ENCODE data around the gene XPR1. TPM values are rescaled to one million over a fixed set of nuclear protein-coding genes. Genes with fewer than 3 reads are reported as not detected.

The XPR1 gene
- total RNA-seq, result 10 to 100 TPM; 16.3 to 19.1 TPM
- 1 to 10 TPM; 2.8 to 4.6 (median 4.0) TPM for polyA plus RNA-seq
- total RNA-seq, result 32.5 to 62.5 (median 47.1) reads per million in 6 experiments

DNA sequence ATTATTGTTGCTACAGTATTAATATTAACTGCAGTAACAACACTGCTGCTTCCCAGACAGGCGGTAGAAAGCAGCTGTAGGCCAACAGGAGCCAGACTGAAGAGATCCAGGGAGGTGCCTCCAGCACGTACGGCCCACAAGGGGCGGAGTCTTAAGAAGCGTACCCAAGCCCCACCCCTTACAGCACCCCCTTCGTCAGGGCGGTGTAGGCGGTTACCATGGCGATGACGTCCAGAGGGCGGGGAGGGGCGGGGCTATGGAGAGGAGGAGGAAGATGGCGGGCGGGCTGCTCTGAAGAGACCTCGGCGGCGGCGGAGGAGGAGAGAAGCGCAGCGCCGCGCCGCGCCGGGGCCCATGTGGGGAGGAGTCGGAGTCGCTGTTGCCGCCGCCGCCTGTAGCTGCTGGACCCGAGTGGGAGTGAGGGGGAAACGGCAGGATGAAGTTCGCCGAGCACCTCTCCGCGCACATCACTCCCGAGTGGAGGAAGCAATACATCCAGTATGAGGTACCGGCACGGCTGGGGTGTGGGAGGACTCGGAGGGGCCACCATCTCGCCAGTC, at the start of gene XPR1:
TSS of gene XPR1 (plus strand) at position 257 of the 560 bp plus-strand sequence. CDS start at position 437, 180 bp downstream.
- DNase-seq, result peak; percentile 88 to 99 (median 96)
- Mint-ChIP-seq H3K36me3 (no peaks in the 10 kb centered on the region), H3K27ac (peak within 1 kb of the TSS in 6 of 10 donors; percentile 19 to 96 (median 92)), H3K27me3 (peaks cover 0 to 5% (median 3%) of the 10 kb centered on the region in 5 donors), H3K4me3 (peak within 1 kb of the TSS in 2 of 10 donors; percentile 48 to 83), H3K4me1 (peaks cover 7 to 18% (median 12%) of the 10 kb centered on the region in 4 donors), H3K9me3 (no peaks in the 10 kb centered on the region)
- peak; percentile 92 to 96 for ATAC-seq
- POLR2A ChIA-PET, result interaction anchor here (0.6 to 2.6 kb wide), 4 partner anchors 127 to 402 kb away, joined by 3 to 12 read pairs (median 4); partner anchors contain the start of genes ACBD6 and MR1

GRCh38 chr1:180584869-180585268, 47.0 kb upstream of the XPR1 start:
- Mint-ChIP-seq H3K27ac (no peak overlapping the region), H3K4me3 (no peak overlapping the region), H3K4me1 (peaks cover 0 to 1% (median 0%) of the 10 kb centered on the region in 4 donors), H3K36me3 (peaks cover 0 to 11% (median 2%) of the 10 kb centered on the region in 3 donors), H3K9me3 (peaks cover 0 to 30% (median 7%) of the 10 kb centered on the region in 9 donors), H3K27me3 (peaks cover 0 to 9% (median 4%) of the 10 kb centered on the region in 5 donors)
- ATAC-seq (no peak), DNase-seq (no peak)
- POLR2A ChIA-PET, result no interaction called here

- H3K27ac Mint-ChIP-seq, result no peak overlapping the region
- peaks cover 0 to 11% (median 2%) of the 10 kb centered on the region in 3 donors for H3K36me3 Mint-ChIP-seq
- H3K27me3 Mint-ChIP-seq, result peaks cover 0 to 12% (median 4%) of the 10 kb centered on the region in 5 donors
- H3K9me3 Mint-ChIP-seq, result peaks cover 0 to 30% (median 7%) of the 10 kb centered on the region in 9 donors
- ATAC-seq (no peak), DNase-seq (no peak)
- H3K4me1 Mint-ChIP-seq, result peaks cover 0 to 1% (median 0%) of the 10 kb centered on the region in 4 donors
- POLR2A ChIA-PET, result no interaction called here
- no peak overlapping the region for H3K4me3 Mint-ChIP-seq
Observed at GRCh38 chr1:180585994-180586359, 45.8 kb upstream of the XPR1 start.

DNA sequence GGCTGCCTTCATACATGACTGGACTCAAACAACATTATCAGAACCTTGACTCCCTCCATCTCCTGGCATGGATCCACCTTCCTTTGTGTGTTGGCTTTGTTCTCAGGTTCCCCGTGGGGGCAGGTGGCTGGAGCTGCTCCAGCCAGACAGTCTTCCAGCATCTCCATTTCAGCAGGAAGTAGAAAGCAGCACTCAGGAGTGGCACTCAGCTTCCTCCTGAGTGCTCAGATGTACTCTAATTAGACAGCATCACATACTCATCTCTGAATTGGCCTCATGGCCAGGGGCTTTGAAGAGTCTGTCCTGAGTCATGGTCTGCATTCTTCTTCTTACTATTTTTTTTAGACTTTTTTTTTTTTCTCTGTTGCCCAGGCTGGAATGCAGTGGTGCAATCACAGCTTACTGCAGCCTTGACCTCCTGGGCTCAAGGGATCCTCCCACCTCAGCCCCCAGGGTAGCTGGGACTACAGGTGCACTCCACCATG, 45.1 kb upstream of the XPR1 start:
- DNase-seq, result no peak
- peaks cover 0 to 30% (median 7%) of the 10 kb centered on the region in 9 donors for H3K9me3 Mint-ChIP-seq

DNA sequence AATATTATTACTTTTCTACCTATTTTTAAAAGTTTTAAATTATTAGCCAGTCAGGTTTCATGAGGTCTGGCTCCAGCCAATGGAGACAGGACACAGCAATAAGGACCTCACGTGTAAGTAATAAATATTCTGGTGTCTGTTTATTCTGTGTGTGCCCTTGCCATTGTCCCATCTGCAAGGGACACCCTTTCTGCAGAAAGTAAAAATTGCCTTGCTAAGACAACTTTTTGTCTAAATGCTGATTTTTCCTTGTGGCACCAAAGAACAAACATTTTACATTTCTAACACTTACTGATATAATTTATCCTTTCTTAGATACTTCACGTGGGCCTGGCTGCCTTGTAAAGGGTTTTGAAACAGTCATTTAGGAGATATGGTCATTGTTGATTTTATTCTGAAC, 43.7 kb upstream of the XPR1 start:
- H3K9me3 Mint-ChIP-seq, result peaks cover 0 to 30% (median 7%) of the 10 kb centered on the region in 9 donors
- H3K27ac Mint-ChIP-seq, result no peak overlapping the region
- H3K4me3 Mint-ChIP-seq, result no peak overlapping the region
- H3K4me1 Mint-ChIP-seq, result peaks cover 0 to 1% (median 0%) of the 10 kb centered on the region in 4 donors
- H3K27me3 Mint-ChIP-seq, result peaks cover 0 to 13% (median 4%) of the 10 kb centered on the region in 5 donors
- no peak for DNase-seq
- peaks cover 0 to 11% (median 2%) of the 10 kb centered on the region in 3 donors for H3K36me3 Mint-ChIP-seq
- POLR2A ChIA-PET, result no interaction called here
- no peak for ATAC-seq

More for the DNA sequence above, 45.1 kb upstream of the XPR1 start:
- H3K27ac Mint-ChIP-seq, result no peak overlapping the region
- peaks cover 0 to 11% (median 2%) of the 10 kb centered on the region in 3 donors for H3K36me3 Mint-ChIP-seq
- H3K4me3 Mint-ChIP-seq, result no peak overlapping the region
- peaks cover 0 to 12% (median 4%) of the 10 kb centered on the region in 5 donors for H3K27me3 Mint-ChIP-seq
- peaks cover 0 to 1% (median 0%) of the 10 kb centered on the region in 4 donors for H3K4me1 Mint-ChIP-seq
- no peak for ATAC-seq
- POLR2A ChIA-PET, result no interaction called here

GRCh38 chr1:180590889-180591288, 40.9 kb upstream of the XPR1 start:
- H3K4me1 Mint-ChIP-seq, result no peaks in the 10 kb centered on the region
- POLR2A ChIA-PET, result no interaction called here
- ATAC-seq (no peak), DNase-seq (no peak)
- peaks cover 0 to 11% (median 2%) of the 10 kb centered on the region in 3 donors for H3K36me3 Mint-ChIP-seq
- no peak overlapping the region for H3K4me3 Mint-ChIP-seq
- H3K27me3 Mint-ChIP-seq, result peaks cover 0 to 12% (median 4%) of the 10 kb centered on the region in 5 donors
- peaks cover 0 to 30% (median 7%) of the 10 kb centered on the region in 9 donors for H3K9me3 Mint-ChIP-seq
- no peak overlapping the region for H3K27ac Mint-ChIP-seq

DNA sequence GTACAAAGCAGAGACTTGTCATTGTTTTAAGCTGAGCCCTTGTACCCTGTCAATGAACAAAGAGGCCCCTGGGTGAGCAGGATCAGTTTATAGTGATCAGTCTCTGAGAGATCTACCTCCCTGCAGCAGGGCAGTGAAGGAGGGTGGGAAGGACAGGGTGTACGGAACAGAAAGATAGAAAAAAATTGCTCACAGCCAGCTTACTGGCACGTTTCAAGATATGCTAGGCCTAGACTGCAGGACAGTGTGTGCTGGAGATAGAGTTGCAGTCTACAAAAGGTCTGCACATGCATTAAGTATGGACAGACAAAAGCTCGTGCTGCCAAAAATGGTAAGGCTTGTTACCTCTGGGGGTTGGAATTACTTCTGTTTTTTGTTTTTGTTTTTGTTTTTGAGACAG, 38.4 kb upstream of the XPR1 start:
- Mint-ChIP-seq H3K4me1 (no peaks in the 10 kb centered on the region), H3K27me3 (peaks cover 0 to 9% (median 6%) of the 10 kb centered on the region in 5 donors), H3K27ac (no peak overlapping the region), H3K4me3 (no peak overlapping the region), H3K9me3 (peaks cover 0 to 13% (median under 1%) of the 10 kb centered on the region in 9 donors), H3K36me3 (peaks cover 0 to under 1% (median under 1%) of the 10 kb centered on the region in 3 donors)
- no peak for DNase-seq
- POLR2A ChIA-PET, result no interaction called here
- no peak for ATAC-seq

DNA sequence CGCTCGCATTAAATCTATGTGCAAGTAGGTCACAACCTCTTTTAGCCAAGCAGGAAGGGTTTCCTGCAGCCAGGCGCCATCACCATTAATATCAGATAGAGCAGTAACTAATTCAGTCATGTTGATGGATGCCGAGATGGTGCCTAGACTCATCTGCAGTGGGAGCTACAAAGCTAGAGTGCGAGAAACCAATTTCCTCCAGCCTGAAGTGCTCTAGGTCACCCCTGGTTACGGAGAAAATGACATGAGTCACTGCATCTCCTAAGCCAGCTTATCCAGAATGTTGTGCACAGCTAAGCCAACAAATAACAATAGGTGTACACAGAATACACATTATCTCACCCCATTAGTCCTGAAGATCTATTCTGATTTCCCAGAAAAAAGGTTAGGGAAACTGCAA, 37.1 kb upstream of the XPR1 start:
- peaks cover 0 to 9% (median 6%) of the 10 kb centered on the region in 5 donors for H3K27me3 Mint-ChIP-seq
- POLR2A ChIA-PET, result no interaction called here
- no peak for ATAC-seq

DNA sequence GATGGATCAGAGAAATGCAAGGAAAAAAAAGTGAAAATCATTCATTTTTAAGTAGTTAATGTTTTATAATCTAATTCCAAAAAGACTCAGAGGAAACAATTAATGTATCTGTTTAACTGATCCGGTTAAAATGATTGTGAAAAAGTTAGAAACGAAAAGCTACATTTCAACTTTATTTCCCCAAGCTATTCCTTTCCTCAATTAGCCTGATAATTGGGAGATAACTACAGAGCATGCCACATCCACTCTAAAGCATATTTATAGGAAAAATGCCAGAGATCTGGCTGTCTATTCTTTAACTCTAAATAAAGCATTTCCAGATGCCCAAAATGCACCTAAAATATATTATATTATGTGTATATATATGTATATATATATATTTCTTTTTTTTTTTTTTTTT, 35.9 kb upstream of the XPR1 start:
- no peaks in the 10 kb centered on the region for H3K36me3 Mint-ChIP-seq
- no peak overlapping the region for H3K4me3 Mint-ChIP-seq
- no peak overlapping the region for H3K27ac Mint-ChIP-seq
- H3K27me3 Mint-ChIP-seq, result peaks cover 0 to 7% (median 3%) of the 10 kb centered on the region in 5 donors
- ATAC-seq (no peak), DNase-seq (no peak)
- no peaks in the 10 kb centered on the region for H3K9me3 Mint-ChIP-seq
- no peaks in the 10 kb centered on the region for H3K4me1 Mint-ChIP-seq
- POLR2A ChIA-PET, result no interaction called here

More for the DNA sequence above, 37.1 kb upstream of the XPR1 start:
- no peak for DNase-seq
- Mint-ChIP-seq H3K4me3 (no peak overlapping the region), H3K4me1 (no peaks in the 10 kb centered on the region), H3K36me3 (no peaks in the 10 kb centered on the region), H3K9me3 (peaks cover 0 to 2% (median 0%) of the 10 kb centered on the region in 9 donors), H3K27ac (no peak overlapping the region)

GRCh38 chr1:180597520-180597919, 34.3 kb upstream of the XPR1 start:
- Mint-ChIP-seq H3K36me3 (no peaks in the 10 kb centered on the region), H3K4me1 (no peaks in the 10 kb centered on the region), H3K4me3 (no peak overlapping the region), H3K27ac (no peak overlapping the region), H3K9me3 (no peaks in the 10 kb centered on the region), H3K27me3 (peaks cover 0 to 7% (median 3%) of the 10 kb centered on the region in 5 donors)
- ATAC-seq (no peak), DNase-seq (no peak)
- POLR2A ChIA-PET, result no interaction called here

- Mint-ChIP-seq H3K27ac (no peak overlapping the region), H3K27me3 (peaks cover 0 to 7% (median 3%) of the 10 kb centered on the region in 5 donors), H3K9me3 (no peaks in the 10 kb centered on the region), H3K4me3 (no peak overlapping the region), H3K36me3 (no peaks in the 10 kb centered on the region), H3K4me1 (no peaks in the 10 kb centered on the region)
- POLR2A ChIA-PET, result no interaction called here
- ATAC-seq (no peak), DNase-seq (no peak)
Observed at GRCh38 chr1:180598333-180598974, 33.4 kb upstream of the XPR1 start.

- Mint-ChIP-seq H3K27me3 (peaks cover 0 to 8% (median 2%) of the 10 kb centered on the region in 5 donors), H3K27ac (no peak overlapping the region), H3K36me3 (no peaks in the 10 kb centered on the region), H3K9me3 (no peaks in the 10 kb centered on the region), H3K4me1 (no peaks in the 10 kb centered on the region), H3K4me3 (no peak overlapping the region)
- ATAC-seq (no peak), DNase-seq (no peak)
- POLR2A ChIA-PET, result no interaction called here
Observed at GRCh38 chr1:180600343-180600742, 31.5 kb upstream of the XPR1 start.

GRCh38 chr1:180601512-180601911, 30.3 kb upstream of the XPR1 start:
- no peaks in the 10 kb centered on the region for H3K4me1 Mint-ChIP-seq
- POLR2A ChIA-PET, result no interaction called here
- H3K27ac Mint-ChIP-seq, result no peak overlapping the region
- no peak for ATAC-seq
- H3K9me3 Mint-ChIP-seq, result no peaks in the 10 kb centered on the region
- DNase-seq, result no peak
- no peaks in the 10 kb centered on the region for H3K36me3 Mint-ChIP-seq
- H3K4me3 Mint-ChIP-seq, result no peak overlapping the region
- peaks cover 0 to 7% (median 2%) of the 10 kb centered on the region in 5 donors for H3K27me3 Mint-ChIP-seq

All from naive thymus-derived CD8-positive, alpha-beta T cell (primary cell).